Kidney epithelial cell (primary cell): ENCODE measurements around the gene FAM83C. TPM values are rescaled to one million over a fixed set of nuclear protein-coding genes. Genes with fewer than 3 reads are reported as not detected.
A peak's percentile ranks its signal among the peaks of the same experiment; 100 is the strongest.

ENCODE experiments used
- DNase-seq: peaks from one replicate; pipeline ENCODE4 v3.0.0-alpha.2; 2010; ENCODE audit warnings: low read depth
- H3K27me3 ChIP-seq: 2 replicates; pipeline ENCODE4 v1.6.0; 2011; ENCODE audit warnings: low read length; ENCODE audit not compliant: control insufficient read depth, insufficient read depth
- H3K36me3 ChIP-seq: 2 replicates; pipeline ENCODE4 v1.5.1; 2011; ENCODE audit warnings: low read length; ENCODE audit not compliant: control insufficient read depth, insufficient read depth
- H3K4me3 ChIP-seq: 2 replicates; pipeline ENCODE4 v1.5.1; 2011; ENCODE audit warnings: low read depth, mild to moderate bottlenecking, control low read depth, low read length
- total RNA-seq: library from RNA; depleted of rRNA; stranded (reverse); fragments of >200 nt; gene quantifications from 2 replicates; pipeline ENCODE4 v1.2.3, GENCODE V29; 2015
- TF ChIP-seq, protein P1 (sequence below): IDR thresholded peaks from 2 replicates; pipeline ENCODE4 v1.5.1; 2011; ENCODE audit warnings: mild to moderate bottlenecking, moderate library complexity, low read length, control low read depth, inconsistent platforms; ENCODE audit not compliant: insufficient read depth, poor library complexity, severe bottlenecking

Gene FAM83C
- total RNA-seq, 1 donor from 2014 or later: not detected

DNA sequence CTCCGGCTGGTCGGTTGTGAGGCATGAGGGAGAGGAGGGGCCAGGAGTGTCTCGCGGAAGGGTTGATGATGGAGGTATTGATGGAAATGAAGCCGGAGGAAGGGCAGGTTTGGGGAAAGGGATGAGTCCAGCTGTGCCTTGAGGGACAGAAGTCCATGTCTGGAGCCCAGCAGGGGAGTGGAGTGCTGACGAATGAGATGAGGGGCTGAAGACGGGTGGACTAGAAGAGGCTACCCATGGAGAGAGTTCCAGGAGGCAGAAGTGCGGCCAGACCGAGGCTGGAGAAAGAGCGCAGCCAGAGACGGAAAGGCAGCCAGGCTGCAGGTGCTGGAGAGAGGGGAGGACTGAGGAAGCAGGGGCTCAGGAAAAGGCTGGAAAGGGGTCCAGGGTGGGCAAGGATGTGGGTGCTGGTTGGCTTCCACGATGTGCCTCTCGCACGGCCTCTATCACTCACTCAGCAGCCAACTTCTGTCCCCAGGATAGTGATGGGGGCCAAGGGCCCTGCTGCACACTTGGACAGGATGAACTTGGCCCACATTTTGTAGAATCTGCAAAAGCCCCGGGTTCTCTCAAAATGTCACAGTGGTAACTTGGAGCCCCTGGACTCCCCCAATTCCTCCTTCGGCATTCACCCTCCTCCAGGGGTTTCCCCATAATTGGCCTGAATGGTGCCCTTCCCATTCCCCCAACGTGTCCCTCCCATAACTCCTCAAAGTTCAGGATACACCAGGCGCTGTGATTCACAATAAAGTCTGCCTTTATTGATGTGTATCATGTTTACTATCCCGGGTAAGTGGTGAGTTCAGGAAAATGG lies 7.0 kb downstream of the FAM83C start:
- TF ChIP-seq, protein P1, sequence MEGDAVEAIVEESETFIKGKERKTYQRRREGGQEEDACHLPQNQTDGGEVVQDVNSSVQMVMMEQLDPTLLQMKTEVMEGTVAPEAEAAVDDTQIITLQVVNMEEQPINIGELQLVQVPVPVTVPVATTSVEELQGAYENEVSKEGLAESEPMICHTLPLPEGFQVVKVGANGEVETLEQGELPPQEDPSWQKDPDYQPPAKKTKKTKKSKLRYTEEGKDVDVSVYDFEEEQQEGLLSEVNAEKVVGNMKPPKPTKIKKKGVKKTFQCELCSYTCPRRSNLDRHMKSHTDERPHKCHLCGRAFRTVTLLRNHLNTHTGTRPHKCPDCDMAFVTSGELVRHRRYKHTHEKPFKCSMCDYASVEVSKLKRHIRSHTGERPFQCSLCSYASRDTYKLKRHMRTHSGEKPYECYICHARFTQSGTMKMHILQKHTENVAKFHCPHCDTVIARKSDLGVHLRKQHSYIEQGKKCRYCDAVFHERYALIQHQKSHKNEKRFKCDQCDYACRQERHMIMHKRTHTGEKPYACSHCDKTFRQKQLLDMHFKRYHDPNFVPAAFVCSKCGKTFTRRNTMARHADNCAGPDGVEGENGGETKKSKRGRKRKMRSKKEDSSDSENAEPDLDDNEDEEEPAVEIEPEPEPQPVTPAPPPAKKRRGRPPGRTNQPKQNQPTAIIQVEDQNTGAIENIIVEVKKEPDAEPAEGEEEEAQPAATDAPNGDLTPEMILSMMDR: no peak
- no peak for DNase-seq
- peak overlapping the region; percentile 94 for H3K4me3 ChIP-seq
- H3K36me3 ChIP-seq: peaks cover 3% of the 10 kb centered on the region
- H3K27me3 ChIP-seq: no peaks in the 10 kb centered on the region

DNA sequence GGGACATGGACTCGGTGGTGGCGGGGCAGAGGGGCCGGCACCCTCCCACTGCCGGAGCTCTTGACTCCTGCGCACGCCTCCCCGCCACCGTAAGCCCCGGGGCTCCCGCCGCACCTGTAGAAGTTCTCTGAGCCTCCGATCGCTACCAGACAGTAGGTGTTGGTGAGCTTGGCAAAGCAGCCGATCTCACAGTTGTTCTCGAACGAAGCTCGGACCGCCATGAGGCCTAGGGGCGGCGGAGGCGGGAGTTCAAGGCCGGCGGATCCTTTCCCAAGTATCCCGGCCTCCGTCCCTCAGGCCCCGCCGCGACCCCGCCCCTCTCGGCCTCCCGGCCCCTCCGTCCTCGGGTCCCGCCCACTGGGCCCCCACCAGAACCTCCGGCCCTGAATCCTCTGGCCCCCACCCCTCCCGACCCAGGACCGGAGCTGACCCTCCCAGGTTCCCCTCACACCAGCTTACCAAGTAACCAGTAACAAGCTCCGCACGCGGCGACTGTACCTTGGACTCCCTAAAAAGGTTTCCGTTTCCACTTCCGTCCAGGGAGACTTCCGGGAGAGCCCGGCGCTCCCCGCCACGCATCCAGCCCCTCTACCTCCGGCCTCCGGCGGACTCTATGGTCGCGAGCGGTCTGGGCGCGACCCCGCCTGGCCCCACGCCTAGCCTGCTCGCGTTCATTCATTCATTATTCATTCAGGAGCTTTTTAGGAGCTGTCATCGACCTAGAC lies 7.8 kb downstream of the FAM83C start, which contains the start of gene EIF6:
TSS of gene EIF6 (minus strand) at position 506 of the 725 bp plus-strand sequence. CDS start at position 221, 285 bp downstream.
- Histone ChIP-seq H3K36me3 (peaks cover 3% of the 10 kb centered on the region), H3K27me3 (no peaks in the 10 kb centered on the region), H3K4me3 (peak within 1 kb of the TSS; percentile 94)
- TF ChIP-seq, protein P1: no peak
- DNase-seq: no peak

DNA sequence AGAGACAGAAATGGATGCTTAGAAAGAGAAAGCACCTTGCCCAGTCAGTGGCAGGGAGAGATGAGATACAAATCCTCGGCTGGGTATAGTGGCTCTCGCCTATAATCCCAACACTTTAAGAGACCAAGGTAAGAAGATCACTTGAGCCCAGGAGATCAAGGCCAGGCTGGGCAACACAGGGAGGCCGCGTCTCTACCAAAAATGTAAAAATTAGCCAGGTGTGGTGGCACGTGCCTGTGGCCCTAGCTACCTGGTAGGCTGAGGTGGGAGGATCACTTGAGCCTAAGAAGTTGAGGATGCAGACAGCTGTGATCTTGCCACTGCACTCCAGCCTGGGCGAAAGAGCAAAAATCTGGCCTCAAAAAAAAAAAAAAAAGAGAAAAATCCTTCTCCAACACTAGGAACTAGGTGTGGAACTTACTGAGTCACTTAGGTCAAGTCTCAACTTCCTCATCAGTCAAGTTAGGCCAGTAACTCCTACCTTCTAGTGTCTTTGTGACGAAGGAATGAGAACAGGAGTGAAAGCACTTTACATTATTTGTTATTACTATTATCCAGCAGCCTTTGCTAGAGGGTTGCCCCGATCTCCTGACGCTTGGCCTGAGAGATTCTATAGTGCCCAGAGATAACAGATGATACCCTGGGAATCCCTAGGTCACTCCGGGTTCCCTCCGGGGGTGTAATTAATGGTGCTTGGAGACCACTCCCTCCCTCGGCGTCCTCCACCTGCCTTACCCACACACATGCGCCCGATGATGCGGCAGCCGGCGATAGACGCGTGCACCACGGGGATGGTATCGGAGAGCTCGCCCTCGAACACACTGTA lies 8.6 kb downstream of the FAM83C start:
- no peaks in the 10 kb centered on the region for H3K27me3 ChIP-seq
- H3K36me3 ChIP-seq: peaks cover 5% of the 10 kb centered on the region
- H3K4me3 ChIP-seq: peak overlapping the region; percentile 94
- no peak for DNase-seq
- TF ChIP-seq, protein P1: no peak

DNA sequence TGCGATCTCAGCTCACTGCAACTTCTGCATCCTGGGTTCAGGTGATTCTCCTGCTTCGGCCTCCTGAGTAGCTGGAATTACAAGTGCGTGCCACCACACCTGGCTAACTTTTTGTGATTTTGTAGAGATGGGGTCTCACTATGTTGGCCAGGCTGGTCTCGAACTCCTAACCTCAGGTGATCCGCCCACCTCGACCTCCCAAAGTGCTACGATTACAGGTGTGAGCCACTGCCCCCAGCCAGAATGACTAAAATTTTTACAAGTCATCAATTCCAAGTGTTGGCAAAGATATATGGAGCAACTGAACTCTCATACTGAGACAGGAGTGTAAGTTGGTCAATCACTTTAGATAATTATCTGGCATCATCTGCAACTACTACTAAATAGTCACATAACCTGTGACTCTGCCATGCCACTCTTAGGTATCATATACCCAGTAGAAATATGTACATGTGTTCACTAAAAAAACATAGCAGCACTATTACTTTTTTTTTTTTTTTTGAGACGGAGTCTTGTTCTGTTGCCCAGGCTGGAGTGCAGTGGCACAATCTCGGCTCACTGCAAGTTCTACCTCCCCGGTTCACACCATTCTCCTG lies 10.6 kb downstream of the FAM83C start:
- H3K36me3 ChIP-seq: peaks cover 6% of the 10 kb centered on the region
- TF ChIP-seq, protein P1: no peak
- H3K27me3 ChIP-seq: no peaks in the 10 kb centered on the region
- DNase-seq: no peak
- no peak overlapping the region for H3K4me3 ChIP-seq

DNA sequence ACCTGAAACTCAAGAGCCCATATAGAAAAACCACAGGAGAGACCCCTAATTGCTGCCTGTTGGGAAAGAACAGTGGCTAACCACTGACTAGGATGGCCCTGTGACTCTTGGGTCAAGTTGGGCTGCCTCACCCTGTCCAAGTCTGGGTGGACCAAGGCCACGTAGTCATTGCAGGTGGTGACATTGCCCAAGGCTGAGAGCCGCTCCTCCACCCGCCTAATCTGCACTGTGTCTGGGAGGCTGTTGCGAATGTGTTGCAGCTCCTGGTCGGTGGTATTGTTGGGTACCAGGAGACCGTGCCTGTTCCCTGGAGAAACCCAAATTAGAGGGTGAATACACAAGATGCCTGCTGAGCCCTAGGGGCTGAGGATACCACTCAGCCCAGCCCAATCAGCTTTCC lies 11.7 kb downstream of the FAM83C start:
- Histone ChIP-seq H3K4me3 (no peak overlapping the region), H3K27me3 (no peaks in the 10 kb centered on the region), H3K36me3 (peaks cover 8% of the 10 kb centered on the region)
- DNase-seq: no peak
- TF ChIP-seq, protein P1: no peak
